CD8-positive, alpha-beta memory T cell (primary cell): ENCODE measurements around the gene SUSD5. TPM values are rescaled to one million over a fixed set of nuclear protein-coding genes. Genes with fewer than 3 reads are reported as not detected.

Source experiments
- CTCF ChIA-PET: fragments of 350-600 bp; sonication (Branson Sonifier 250); formaldehyde crosslinking; loops from one replicate; lab custom pipeline; 2021; ENCODE audit warnings: antibody characterized with exemption; lab: Charles Lee
- POLR2A ChIA-PET: fragments of 350-600 bp; sonication (Branson Sonifier 250); formaldehyde crosslinking; loops from one replicate; lab custom pipeline; 2021; ENCODE audit warnings: antibody characterized with exemption; lab: Charles Lee
- DNase-seq, 5 donors: peaks; one replicate each; pipeline versions ENCODE4 v3.0.0 to v3.0.0-alpha.2; 2020 to 2022; ENCODE audit warnings: mixed read lengths in 1 of 5
- H3K27ac ChIP-seq: one replicate; pipeline ENCODE4 v1.7.0; 2013; ENCODE audit warnings: low read depth, mild to moderate bottlenecking, low read length, moderate library complexity
- H3K27me3 ChIP-seq: 2 replicates; pipeline ENCODE4 v1.7.0; 2013; ENCODE audit warnings: low read length, mild to moderate bottlenecking; ENCODE audit not compliant: insufficient read depth, poor library complexity, severe bottlenecking
- H3K36me3 ChIP-seq: 2 replicates; pipeline ENCODE4 v1.7.0; 2013; ENCODE audit warnings: mild to moderate bottlenecking, low read length, moderate library complexity; ENCODE audit not compliant: insufficient read depth
- H3K4me1 ChIP-seq: 2 replicates; pipeline ENCODE4 v1.7.0; 2013; ENCODE audit warnings: mild to moderate bottlenecking, low read length, moderate library complexity; ENCODE audit not compliant: insufficient read depth
- H3K4me3 ChIP-seq: 2 replicates; pipeline ENCODE4 v1.7.0; 2013; ENCODE audit warnings: mild to moderate bottlenecking, low read length
- H3K9me3 ChIP-seq: 2 replicates; pipeline ENCODE4 v1.7.0; 2013; ENCODE audit warnings: mild to moderate bottlenecking, low read length
- H3K27ac Mint-ChIP-seq, 8 donors: one replicate each; pipeline ENCODE4 v1.8.0; 2020 to 2021; ENCODE audit warnings: mixed read lengths in 8 of 8, mild to moderate bottlenecking in 6 of 8, inconsistent platforms in 3 of 8, moderate library complexity in 3 of 8
- H3K27me3 Mint-ChIP-seq, 2 donors: one replicate each; pipeline ENCODE4 v1.8.0; 2020 to 2021; ENCODE audit warnings: mixed read lengths in 2 of 2, mild to moderate bottlenecking in 1 of 2, moderate library complexity in 1 of 2
- H3K36me3 Mint-ChIP-seq, 3 donors: one replicate each; pipeline ENCODE4 v1.8.0; 2020 to 2021; ENCODE audit warnings: mixed read lengths in 3 of 3, inconsistent platforms in 1 of 3, mild to moderate bottlenecking in 1 of 3
- H3K4me1 Mint-ChIP-seq, 3 donors: one replicate each; pipeline ENCODE4 v1.8.0; 2020 to 2021; ENCODE audit warnings: mixed read lengths in 3 of 3, inconsistent platforms in 1 of 3, mild to moderate bottlenecking in 1 of 3
- H3K4me3 Mint-ChIP-seq, 7 donors: one replicate each; pipeline ENCODE4 v1.8.0; 2020 to 2021; ENCODE audit warnings: mixed read lengths in 7 of 7, mild to moderate bottlenecking in 6 of 7, moderate library complexity in 4 of 7, inconsistent platforms in 2 of 7
- H3K9me3 Mint-ChIP-seq, 5 donors: one replicate each; pipeline ENCODE4 v1.8.0; 2020 to 2022; ENCODE audit warnings: mixed read lengths in 5 of 5, mild to moderate bottlenecking in 3 of 5, moderate library complexity in 2 of 5, inconsistent platforms in 1 of 5
- polyA plus RNA-seq: library from polyadenylated mRNA; unstranded; fragments of 300-500 nt; fragmentation: Illumina TruSeq; gene quantifications from one replicate; pipeline ENCODE4 v1.2.3, GENCODE V29; 2021
- total RNA-seq, 2 experiments: library from RNA; stranded (reverse); gene quantifications; one replicate each; pipeline ENCODE4 v1.2.3, GENCODE V29; 2021

Gene SUSD5
- total and polyA plus RNA-seq, 3 experiments from 2014 or later, result not detected

- Histone ChIP-seq H3K27me3 (peaks cover 3% of the 10 kb centered on the region), H3K4me1 (no peaks in the 10 kb centered on the region), H3K4me3 (no peak overlapping the region), H3K27ac (no peak overlapping the region), H3K36me3 (no peaks in the 10 kb centered on the region), H3K9me3 (no peaks in the 10 kb centered on the region)
- Mint-ChIP-seq H3K36me3 (no peaks in the 10 kb centered on the region), H3K27ac (no peak overlapping the region), H3K4me3 (no peak overlapping the region), H3K4me1 (peaks cover 3 to 10% (median 4%) of the 10 kb centered on the region in 3 donors), H3K9me3 (peaks cover 0 to 2% (median 0%) of the 10 kb centered on the region in 5 donors), H3K27me3 (peaks cover 23 to 76% of the 10 kb centered on the region in 2 donors)
- POLR2A ChIA-PET, result no interaction called here
- CTCF ChIA-PET, result no interaction called here
- no peak for DNase-seq
These were observed 2.9 kb downstream of the SUSD5 start for GRCh38 chr3:33215739-33216138.

DNA sequence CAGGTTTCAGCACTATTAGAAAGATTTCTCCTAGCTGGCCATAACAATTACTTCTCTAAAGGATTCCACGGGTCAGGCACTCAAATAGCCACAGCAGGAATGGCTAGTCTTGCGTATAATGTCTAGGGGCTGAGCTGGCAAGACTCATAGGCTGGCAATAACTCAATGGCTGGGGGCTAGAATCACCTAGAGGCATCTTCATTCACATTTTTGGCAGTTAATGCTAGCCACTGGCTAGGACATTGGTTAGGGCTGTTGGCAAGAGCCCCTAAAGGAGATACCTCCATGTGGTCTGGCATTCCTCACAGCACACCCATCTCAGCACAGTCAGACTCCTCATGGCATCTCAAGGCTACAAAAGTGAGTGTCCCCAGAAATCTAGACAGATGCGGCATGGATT, 6.2 kb downstream of the SUSD5 start:
- H3K4me3 Mint-ChIP-seq, result no peak overlapping the region
- peaks cover 13 to 73% of the 10 kb centered on the region in 2 donors for H3K27me3 Mint-ChIP-seq
- Histone ChIP-seq H3K4me3 (no peak overlapping the region), H3K36me3 (no peaks in the 10 kb centered on the region), H3K4me1 (no peaks in the 10 kb centered on the region), H3K27ac (no peak overlapping the region), H3K9me3 (no peaks in the 10 kb centered on the region), H3K27me3 (no peaks in the 10 kb centered on the region)
- H3K27ac Mint-ChIP-seq, result no peak overlapping the region
- H3K9me3 Mint-ChIP-seq, result peaks cover 7 to 12% (median 10%) of the 10 kb centered on the region in 5 donors
- H3K4me1 Mint-ChIP-seq, result peaks cover 0 to 1% (median 0%) of the 10 kb centered on the region in 3 donors
- DNase-seq, result no peak
- peaks cover 0 to 2% (median 0%) of the 10 kb centered on the region in 3 donors for H3K36me3 Mint-ChIP-seq
- ChIA-PET CTCF (no interaction called here), POLR2A (no interaction called here)

DNA sequence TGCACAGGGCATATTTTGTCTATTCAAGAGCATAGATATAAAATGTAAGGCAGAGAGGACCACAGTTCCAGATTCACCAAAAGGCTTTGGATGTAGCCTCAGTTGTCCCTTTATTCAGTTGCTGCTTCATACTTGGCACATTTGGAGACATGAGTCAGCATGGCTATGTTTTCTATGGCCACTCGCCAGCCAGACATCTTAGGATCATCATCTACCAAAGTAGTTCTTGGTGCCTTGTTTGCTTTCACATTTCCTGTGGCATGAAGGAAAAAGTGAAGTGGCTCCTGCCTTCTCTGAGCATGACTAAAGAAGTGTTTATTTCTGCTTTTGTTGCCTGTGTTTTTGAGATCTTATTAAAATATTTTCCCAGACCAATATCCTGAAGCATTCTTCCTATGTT, 7.2 kb downstream of the SUSD5 start:
- no peak overlapping the region for H3K4me3 Mint-ChIP-seq
- no peak overlapping the region for H3K27ac Mint-ChIP-seq
- no peaks in the 10 kb centered on the region for H3K27me3 ChIP-seq
- no peaks in the 10 kb centered on the region for H3K4me1 Mint-ChIP-seq
- peaks cover 0 to 2% (median 0%) of the 10 kb centered on the region in 3 donors for H3K36me3 Mint-ChIP-seq
- no peaks in the 10 kb centered on the region for H3K36me3 ChIP-seq
- H3K9me3 Mint-ChIP-seq, result peaks cover 7 to 12% (median 10%) of the 10 kb centered on the region in 5 donors
- DNase-seq, result no peak
- no peaks in the 10 kb centered on the region for H3K4me1 ChIP-seq
- H3K9me3 ChIP-seq, result no peaks in the 10 kb centered on the region
- CTCF ChIA-PET, result no interaction called here
- H3K27ac ChIP-seq, result no peak overlapping the region
- H3K4me3 ChIP-seq, result no peak overlapping the region
- peaks cover 13 to 71% of the 10 kb centered on the region in 2 donors for H3K27me3 Mint-ChIP-seq
- POLR2A ChIA-PET, result no interaction called here

GRCh38 chr3:33209357-33209756, 9.3 kb downstream of the SUSD5 start:
- H3K27me3 Mint-ChIP-seq, result peaks cover 4 to 52% of the 10 kb centered on the region in 2 donors
- no peak overlapping the region for H3K27ac Mint-ChIP-seq
- H3K4me3 ChIP-seq, result no peak overlapping the region
- H3K4me1 ChIP-seq, result no peaks in the 10 kb centered on the region
- no peak overlapping the region for H3K27ac ChIP-seq
- H3K9me3 ChIP-seq, result no peaks in the 10 kb centered on the region
- POLR2A ChIA-PET, result no interaction called here
- DNase-seq, result no peak
- no peaks in the 10 kb centered on the region for H3K36me3 ChIP-seq
- CTCF ChIA-PET, result no interaction called here
- H3K36me3 Mint-ChIP-seq, result peaks cover 0 to 2% (median 0%) of the 10 kb centered on the region in 3 donors
- H3K4me1 Mint-ChIP-seq, result no peaks in the 10 kb centered on the region
- H3K4me3 Mint-ChIP-seq, result no peak overlapping the region
- H3K27me3 ChIP-seq, result no peaks in the 10 kb centered on the region
- H3K9me3 Mint-ChIP-seq, result peaks cover 7 to 12% (median 10%) of the 10 kb centered on the region in 5 donors

DNA sequence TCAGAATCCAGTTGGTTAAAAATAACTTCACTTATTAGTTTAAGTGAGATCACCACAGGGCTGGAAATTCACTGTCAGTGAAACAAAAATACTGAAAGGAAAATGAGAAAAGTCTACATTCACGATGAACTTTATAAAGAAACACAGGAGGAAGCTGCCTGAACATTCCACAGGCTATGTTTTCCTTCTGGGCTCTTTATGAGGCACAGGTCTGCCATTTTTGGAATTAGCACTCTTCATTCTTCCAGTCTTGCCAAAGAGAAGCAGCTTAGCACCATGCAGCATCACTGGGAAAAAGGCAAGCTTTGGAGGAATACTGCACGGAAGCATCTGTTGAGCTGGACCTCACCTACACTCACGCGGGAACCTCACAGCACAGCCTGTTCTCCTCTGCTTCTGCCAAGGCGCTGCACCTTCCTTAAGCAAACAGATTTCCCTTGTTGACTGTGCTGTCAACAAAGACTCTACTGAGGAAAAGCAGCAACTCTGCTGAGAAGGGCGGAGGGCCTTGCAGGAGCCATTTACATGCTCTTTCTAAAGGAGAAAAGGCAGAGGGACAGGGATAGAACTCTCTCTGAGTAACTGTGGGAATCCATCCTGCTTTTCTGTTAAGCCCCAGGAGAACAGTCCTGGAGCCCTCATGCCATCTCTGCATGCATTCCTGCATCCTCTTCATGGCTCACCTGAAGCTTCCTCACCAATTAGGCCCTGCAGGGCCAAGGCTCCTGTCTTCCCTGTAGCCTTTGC, 15.7 kb downstream of the SUSD5 start:
- H3K36me3 Mint-ChIP-seq, result no peaks in the 10 kb centered on the region
- Histone ChIP-seq H3K9me3 (no peaks in the 10 kb centered on the region), H3K27ac (no peak overlapping the region), H3K4me1 (no peaks in the 10 kb centered on the region), H3K4me3 (no peak overlapping the region), H3K27me3 (no peaks in the 10 kb centered on the region), H3K36me3 (no peaks in the 10 kb centered on the region)
- POLR2A ChIA-PET, result no interaction called here
- no peaks in the 10 kb centered on the region for H3K9me3 Mint-ChIP-seq
- H3K27me3 Mint-ChIP-seq, result peaks cover 3 to 19% of the 10 kb centered on the region in 2 donors
- CTCF ChIA-PET, result no interaction called here
- H3K27ac Mint-ChIP-seq, result no peak overlapping the region
- DNase-seq, result no peak
- H3K4me1 Mint-ChIP-seq, result no peaks in the 10 kb centered on the region
- no peak overlapping the region for H3K4me3 Mint-ChIP-seq

DNA sequence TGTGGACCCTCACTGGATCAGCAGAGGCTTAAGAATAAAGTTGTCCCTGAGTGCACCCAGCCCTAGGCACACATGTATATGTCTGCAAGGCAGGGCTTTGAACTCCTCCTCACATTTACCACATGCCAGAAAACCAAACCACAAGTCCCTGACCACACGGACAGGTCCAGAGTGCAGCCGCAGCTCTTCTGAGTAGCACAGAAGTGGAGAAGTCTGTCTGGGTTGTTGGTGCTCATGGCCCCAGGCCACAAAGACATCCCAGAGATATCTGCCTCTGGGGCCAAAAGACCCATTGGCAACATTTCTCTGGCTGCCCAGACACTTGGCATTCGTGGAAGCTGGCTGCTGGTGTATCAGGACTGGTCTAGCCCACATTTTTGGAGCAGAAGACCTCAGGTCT, 17.4 kb downstream of the SUSD5 start:
- ChIA-PET CTCF (no interaction called here), POLR2A (no interaction called here)
- Histone ChIP-seq H3K9me3 (no peaks in the 10 kb centered on the region), H3K4me3 (no peak overlapping the region), H3K27ac (no peak overlapping the region), H3K36me3 (no peaks in the 10 kb centered on the region), H3K4me1 (no peaks in the 10 kb centered on the region), H3K27me3 (no peaks in the 10 kb centered on the region)
- H3K4me3 Mint-ChIP-seq, result no peak overlapping the region
- H3K9me3 Mint-ChIP-seq, result no peaks in the 10 kb centered on the region
- no peaks in the 10 kb centered on the region for H3K36me3 Mint-ChIP-seq
- H3K27me3 Mint-ChIP-seq, result peaks cover 3 to 6% of the 10 kb centered on the region in 2 donors
- no peak overlapping the region for H3K27ac Mint-ChIP-seq
- no peak for DNase-seq
- H3K4me1 Mint-ChIP-seq, result no peaks in the 10 kb centered on the region

DNA sequence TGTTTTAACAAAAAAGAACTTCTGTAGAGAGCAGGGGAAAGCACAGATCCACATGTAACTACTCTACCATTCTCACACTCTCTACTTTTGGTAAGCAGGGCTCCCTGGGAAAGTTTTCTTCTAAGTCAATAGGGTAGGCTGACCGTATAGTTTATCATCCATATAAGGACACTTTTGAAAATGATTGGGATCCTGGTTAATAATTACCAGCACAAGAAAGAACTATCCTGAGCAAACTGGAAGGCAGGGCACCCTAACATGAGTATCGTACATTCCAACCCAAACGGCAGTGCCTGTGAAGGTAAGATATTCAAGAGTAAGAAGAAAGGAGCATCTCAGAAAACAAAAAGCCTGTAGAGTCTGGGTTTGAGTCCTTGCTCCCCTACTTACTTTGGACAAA, 22.1 kb downstream of the SUSD5 start:
- no peak overlapping the region for H3K4me3 ChIP-seq
- Mint-ChIP-seq H3K4me3 (no peak overlapping the region), H3K4me1 (no peaks in the 10 kb centered on the region), H3K36me3 (no peaks in the 10 kb centered on the region), H3K9me3 (no peaks in the 10 kb centered on the region), H3K27me3 (peaks cover 2 to 3% of the 10 kb centered on the region in 2 donors), H3K27ac (no peak overlapping the region)
- no peaks in the 10 kb centered on the region for H3K27me3 ChIP-seq
- ChIA-PET POLR2A (no interaction called here), CTCF (no interaction called here)
- no peaks in the 10 kb centered on the region for H3K9me3 ChIP-seq
- DNase-seq, result no peak
- H3K36me3 ChIP-seq, result no peaks in the 10 kb centered on the region
- no peaks in the 10 kb centered on the region for H3K4me1 ChIP-seq
- no peak overlapping the region for H3K27ac ChIP-seq

DNA sequence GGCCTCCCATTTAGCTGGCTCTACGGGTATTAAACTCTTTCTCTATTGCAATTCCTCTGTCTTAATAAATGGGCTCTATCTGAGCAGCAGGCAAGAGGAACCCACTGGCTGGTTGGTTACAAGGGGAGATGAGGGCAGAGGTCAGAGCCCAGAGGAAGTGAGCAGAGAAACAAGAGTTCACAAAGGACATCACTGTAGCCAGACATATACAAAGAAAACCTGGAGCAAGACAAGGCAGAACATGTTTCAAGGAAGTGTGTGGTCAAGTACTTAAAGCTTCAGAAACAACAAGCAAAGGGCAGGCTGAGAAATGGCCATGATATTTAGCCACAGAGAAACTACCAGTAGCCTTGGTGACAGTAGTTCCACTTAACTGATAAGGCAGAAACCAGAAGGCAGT, 24.3 kb downstream of the SUSD5 start:
- no peak overlapping the region for H3K4me3 ChIP-seq
- ChIA-PET POLR2A (no interaction called here), CTCF (no interaction called here)
- H3K4me1 ChIP-seq, result no peaks in the 10 kb centered on the region
- H3K27ac ChIP-seq, result no peak overlapping the region
- H3K36me3 ChIP-seq, result no peaks in the 10 kb centered on the region
- Mint-ChIP-seq H3K9me3 (no peaks in the 10 kb centered on the region), H3K27me3 (peaks cover 4 to 7% of the 10 kb centered on the region in 2 donors), H3K4me3 (no peak overlapping the region), H3K4me1 (no peaks in the 10 kb centered on the region), H3K27ac (no peak overlapping the region), H3K36me3 (no peaks in the 10 kb centered on the region)
- DNase-seq, result no peak
- no peaks in the 10 kb centered on the region for H3K9me3 ChIP-seq
- H3K27me3 ChIP-seq, result no peaks in the 10 kb centered on the region
